ENCODE results near the gene IRS1.

IRS1 gene

GRCh38 chr2:226775032-226775509, 24.5 kb downstream of the IRS1 start:
- Histone ChIP-seq H3K9me3 (ENCODE audit: insufficient read depth, low read length) (no peaks in the 10 kb centered on the region), H4K20me1 (ENCODE audit: insufficient read depth, low read length) (no peaks in the 10 kb centered on the region), H3K9ac (ENCODE audit: low read length) (no peak overlapping the region), H3K36me3 (replicated peaks; ENCODE audit: low read depth, low read length) (no peaks in the 10 kb centered on the region), H3K4me2 (ENCODE audit: low read length) (no peak overlapping the region), H3K4me1 (ENCODE audit: low read length) (peaks cover 9% of the 10 kb centered on the region), H3K27me3 (ENCODE audit: low read depth, low read length) (no peaks in the 10 kb centered on the region), H3K79me2 (ENCODE audit: low read length) (no peaks in the 10 kb centered on the region), H2AFZ (ENCODE audit: low read depth, low read length) (no peak overlapping the region), H3K4me3 (ENCODE audit: low read length) (no peak overlapping the region), H3K27ac (ENCODE audit: low read length) (no peak overlapping the region)
- TF ChIP-seq EZH2phosphoT487 (IDR thresholded peaks at IDR 0.05; ENCODE audit: low read depth) (no peak), CTCF (IDR thresholded peaks at IDR 0.05; ENCODE audit: low read depth, low read length) (no peak)

GRCh38 chr2:226773291-226773690, 26.3 kb downstream of the IRS1 start:
- H3K27ac ChIP-seq (ENCODE audit: low read length): no peak overlapping the region
- no peaks in the 10 kb centered on the region for H4K20me1 ChIP-seq (ENCODE audit: insufficient read depth, low read length)
- no peak overlapping the region for H3K4me2 ChIP-seq (ENCODE audit: low read length)
- no peak overlapping the region for H2AFZ ChIP-seq (ENCODE audit: low read depth, low read length)
- no peaks in the 10 kb centered on the region for H3K36me3 ChIP-seq (replicated peaks; ENCODE audit: low read depth, low read length)
- H3K9me3 ChIP-seq (ENCODE audit: insufficient read depth, low read length): no peaks in the 10 kb centered on the region
- H3K27me3 ChIP-seq (ENCODE audit: low read depth, low read length): no peaks in the 10 kb centered on the region
- no peak for TF ChIP-seq CTCF (IDR thresholded peaks at IDR 0.05; ENCODE audit: low read depth, low read length)
- H3K4me1 ChIP-seq (ENCODE audit: low read length): peaks cover 9% of the 10 kb centered on the region
- no peaks in the 10 kb centered on the region for H3K79me2 ChIP-seq (ENCODE audit: low read length)
- H3K9ac ChIP-seq (ENCODE audit: low read length): no peak overlapping the region
- no peak overlapping the region for H3K4me3 ChIP-seq (ENCODE audit: low read length)

- H3K27me3 ChIP-seq (ENCODE audit: low read depth, low read length): no peaks in the 10 kb centered on the region
- no peaks in the 10 kb centered on the region for H3K9me3 ChIP-seq (ENCODE audit: insufficient read depth, low read length)
- no peaks in the 10 kb centered on the region for H4K20me1 ChIP-seq (ENCODE audit: insufficient read depth, low read length)
- no peaks in the 10 kb centered on the region for H3K36me3 ChIP-seq (replicated peaks; ENCODE audit: low read depth, low read length)
- H3K4me2 ChIP-seq (ENCODE audit: low read length): no peak overlapping the region
- TF ChIP-seq EZH2phosphoT487 (IDR thresholded peaks at IDR 0.05; ENCODE audit: low read depth) (no peak), CTCF (IDR thresholded peaks at IDR 0.05; ENCODE audit: low read depth, low read length) (no peak)
- H3K27ac ChIP-seq (ENCODE audit: low read length): no peak overlapping the region
- H3K79me2 ChIP-seq (ENCODE audit: low read length): no peaks in the 10 kb centered on the region
- no peak overlapping the region for H3K4me3 ChIP-seq (ENCODE audit: low read length)
- H3K4me1 ChIP-seq (ENCODE audit: low read length): peaks cover 9% of the 10 kb centered on the region
- no peak overlapping the region for H2AFZ ChIP-seq (ENCODE audit: low read depth, low read length)
- H3K9ac ChIP-seq (ENCODE audit: low read length): no peak overlapping the region
Observed at GRCh38 chr2:226772389-226773179, 27.0 kb downstream of the IRS1 start.

DNA sequence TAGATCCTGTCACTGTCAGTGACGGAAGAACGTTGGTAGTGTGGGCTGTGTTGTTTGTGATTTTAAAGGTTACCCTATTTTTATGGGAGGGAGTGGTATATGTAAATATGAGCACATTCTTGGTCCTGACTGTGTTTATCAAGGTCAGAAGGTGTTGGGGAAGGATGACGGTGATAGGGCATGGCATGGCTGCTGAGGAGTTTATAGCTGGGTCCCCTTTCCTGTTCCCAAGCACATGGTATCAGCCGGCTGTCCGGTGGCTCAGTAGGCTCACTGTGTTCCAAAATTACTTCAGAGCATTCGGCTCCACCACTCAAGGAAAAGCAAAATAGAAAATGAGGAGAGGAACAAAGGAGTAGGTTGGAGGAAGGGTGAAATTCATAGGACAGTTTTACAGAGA, 28.6 kb downstream of the IRS1 start:
- H3K9me3 ChIP-seq (ENCODE audit: insufficient read depth, low read length): no peaks in the 10 kb centered on the region
- no peak overlapping the region for H3K4me3 ChIP-seq (ENCODE audit: low read length)
- H3K4me2 ChIP-seq (ENCODE audit: low read length): no peak overlapping the region
- H3K27ac ChIP-seq (ENCODE audit: low read length): no peak overlapping the region
- peaks cover 9% of the 10 kb centered on the region for H3K4me1 ChIP-seq (ENCODE audit: low read length)
- H2AFZ ChIP-seq (ENCODE audit: low read depth, low read length): no peak overlapping the region
- no peaks in the 10 kb centered on the region for H3K79me2 ChIP-seq (ENCODE audit: low read length)
- no peaks in the 10 kb centered on the region for H4K20me1 ChIP-seq (ENCODE audit: insufficient read depth, low read length)
- H3K27me3 ChIP-seq (ENCODE audit: low read depth, low read length): no peaks in the 10 kb centered on the region
- no peak for TF ChIP-seq EZH2phosphoT487 (IDR thresholded peaks at IDR 0.05; ENCODE audit: low read depth)
- H3K36me3 ChIP-seq (replicated peaks; ENCODE audit: low read depth, low read length): no peaks in the 10 kb centered on the region
- no peak overlapping the region for H3K9ac ChIP-seq (ENCODE audit: low read length)
